Measurements from ENCODE around the gene BPIFB2.

Gene BPIFB2

GRCh38 chr20:33071198-33071597, 63.7 kb downstream of the BPIFB2 start:
- no peak for DNase-seq

GRCh38 chr20:33072362-33072761, 64.9 kb downstream of the BPIFB2 start:
- no peak for DNase-seq

DNA sequence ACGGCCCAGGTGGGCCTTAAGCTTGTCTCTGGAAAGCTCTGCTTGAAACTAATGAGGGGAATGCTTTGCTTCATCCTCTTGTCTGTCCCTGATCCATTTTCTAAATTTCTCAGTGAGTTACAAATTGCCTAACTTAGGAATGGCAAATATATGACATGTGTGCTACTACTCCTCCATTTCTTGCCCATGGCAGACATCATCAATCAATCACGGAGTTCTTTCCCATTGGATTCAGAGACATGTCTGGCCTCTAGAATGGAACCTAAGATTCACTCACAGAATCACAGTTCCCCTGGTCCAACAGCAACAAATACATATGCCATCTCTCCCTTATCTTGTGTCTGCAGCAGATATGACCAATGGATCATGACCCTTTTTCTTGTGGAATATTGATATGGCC, 65.3 kb downstream of the BPIFB2 start:
- DNase-seq = no peak
